Heart right ventricle (tissue), 16 donors: ENCODE measurements around the gene DDA1. TPM values are rescaled to one million over a fixed set of nuclear protein-coding genes. Genes with fewer than 3 reads are reported as not detected.

Experiments
- ATAC-seq, 8 donors: fragments of 200-7000 bp; cut with Tn5 transposase; one replicate each; pipeline ENCODE4 v1.9.1; 2020; ENCODE audit warnings: mild to moderate bottlenecking in 8 of 8, moderate library complexity in 8 of 8, moderate number of reproducible peaks in 1 of 8
- DNase-seq, 2 donors: peaks; one replicate each; pipeline ENCODE4 v3.0.0-alpha.2; 2020
- H3K27ac ChIP-seq, 10 donors: fragments of 200-600 bp; sonication (generic) in 2 of 10; one replicate each; pipeline versions ENCODE4 v1.5.0 to v1.8.0; 2020 to 2022; ENCODE audit warnings: mild to moderate bottlenecking in 3 of 10
- H3K27me3 ChIP-seq, 7 donors: fragments of 200-600 bp; one replicate each; pipeline ENCODE4 v1.8.0; 2021 to 2022; ENCODE audit warnings: mild to moderate bottlenecking in 2 of 7
- H3K36me3 ChIP-seq, 9 donors: fragments of 200-600 bp; sonication (generic) in 1 of 9; one replicate each; pipeline versions ENCODE4 v1.5.0 to v1.8.0; 2020 to 2022; ENCODE audit warnings: mild to moderate bottlenecking in 2 of 9
- H3K4me1 ChIP-seq, 9 donors: fragments of 200-600 bp; sonication (generic) in 1 of 9; one replicate each; pipeline versions ENCODE4 v1.5.0 to v1.8.0; 2020 to 2022; ENCODE audit warnings: mild to moderate bottlenecking in 4 of 9
- H3K4me3 ChIP-seq, 10 donors: fragments of 200-600 bp; sonication (generic) in 2 of 10; one replicate each; pipeline versions ENCODE4 v1.5.0 to v1.8.0; 2020 to 2022; ENCODE audit warnings: mild to moderate bottlenecking in 7 of 10, moderate library complexity in 2 of 10
- H3K9me3 ChIP-seq, 11 donors: fragments of 200-600 bp in 10 of 11; sonication (generic) in 2 of 11; one replicate each; pipeline versions ENCODE4 v1.5.0 to v1.8.0; 2013 to 2022; ENCODE audit warnings: mild to moderate bottlenecking in 2 of 11, control low read depth in 1 of 11, moderate library complexity in 1 of 11
- WGBS, 2 donors: extraction: QIAGEN DNeasy Blood & Tissue Kit; methylation state at CpG; one replicate each; pipeline ENCODE4 v1.1.7; 2013; ENCODE audit warnings: inconsistent platforms in 1 of 2; 5-methylcytosine and 5-hydroxymethylcytosine counted together
- intact Hi-C, 10 donors: fragments of 100-400 bp; cut with DNase I; formaldehyde crosslinking; loops; one replicate each; pipeline versions ENCODE4 v1.11.1 to v1.14.2; 2022
- polyA plus RNA-seq, 2 donors: library from polyadenylated mRNA; stranded (reverse); fragments of 200-250 nt; gene quantifications; one replicate each; pipeline ENCODE4 v1.2.3, GENCODE V29; 2013
- total RNA-seq, 10 donors: library from RNA; stranded (reverse); fragmentation: NEBNext Ultra II Directional in 3 of 10; extraction: Animal tissue kit (Norgen Biotek cat#: 25700) in 3 of 10; gene quantifications; one replicate each; pipeline versions ENCODE4 v1.2.1 to v1.2.4, GENCODE V29; 2021 to 2023
- TF ChIP-seq, protein P1 (sequence below), 9 donors: fragments of 200-600 bp; sonication (generic) in 2 of 9; IDR thresholded peaks; one replicate each; pipeline versions ENCODE4 v1.5.0 to v1.8.0; 2021 to 2022; ENCODE audit warnings: antibody characterized with exemption in 9 of 9, mild to moderate bottlenecking in 5 of 9, moderate library complexity in 1 of 9
- donor health status: Arrhythmogenic right ventricular cardiomyopathy.
- donor health status: ischemic (EF 13 %, LVEDD 7.1; RV severe dilation, severe dysfunction).
- donor health status: healthy with polysubstance abuse.
- donor health status: DM: no; HTN: yes; CAD: no.
- donor health status: DM: no; HTN: no; CAD: no.
- donor health status: ischemic (EF 25% LVEDD 6.9; RV normal size, moderate dysfunction).
- donor health status: ischemic (EF 25% LVEDD 5.7; RV mildly dilated, moderate dysfunction).
- donor health status: healthy.
- donor health status: DM: yes; HTN: yes; CAD: no.
- donor health status: Ischemic cardiomyopathy.
- donor health status: ischemic (EF 35%, LVEDD 5.7; RV mildly dilated, moderate dysfunction).
- donor health status: nonischemic (EF 11% LVEDD 7.7; RV severe dilation, severe dysfunction).
- donor health status: DM: yes; HTN: yes; CAD: no.
- donor health status: PGD.
- donor health status: ischemic (EF 29% LVEDD 5.4; RV normal size, mild dysfunction).
- donor health status: nonischemic (EF 23%, LVEDD 6.1; RV moderate dilation, normal function).

DDA1 gene
- total and polyA plus RNA-seq, 12 donors: 20.4 to 85.7 (median 34.7) TPM

DNA sequence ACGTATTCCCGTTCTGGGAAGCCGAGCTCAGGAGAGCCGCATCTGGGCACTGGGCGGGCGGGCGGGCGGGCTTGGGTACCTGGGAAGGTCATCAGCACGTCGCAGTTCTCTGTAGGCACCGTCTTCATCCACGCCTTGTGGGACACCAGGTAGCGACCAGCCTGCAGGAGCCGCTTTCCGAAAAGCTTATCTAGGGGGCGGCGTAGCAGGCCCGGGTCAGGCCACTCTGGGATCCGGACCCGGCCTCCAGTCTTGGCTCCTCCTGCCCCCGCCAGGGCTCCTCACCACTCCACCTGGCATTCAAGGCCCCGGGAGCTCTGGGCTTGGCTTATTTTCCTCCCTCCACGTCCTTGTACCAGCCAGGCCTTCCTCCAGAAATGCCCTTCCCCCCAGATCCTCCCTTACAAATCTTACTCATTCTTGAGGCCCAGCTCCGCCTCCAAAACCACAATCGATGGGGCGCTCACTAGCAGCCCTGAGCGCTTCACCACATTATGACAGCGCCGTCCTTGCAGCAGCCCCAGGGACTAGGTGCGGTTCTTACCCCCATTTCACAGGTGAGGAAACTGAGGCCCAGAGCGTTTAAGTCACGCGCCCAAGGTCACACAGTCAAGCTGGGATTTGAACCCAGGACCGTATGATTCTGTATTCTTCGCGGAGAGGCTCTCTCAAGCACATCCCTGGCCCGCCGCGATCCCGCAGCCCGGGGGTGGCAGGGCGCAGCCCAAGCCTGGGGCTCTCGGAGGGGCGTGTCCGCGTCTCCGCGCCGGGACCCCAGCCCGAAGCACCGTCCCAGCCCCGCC lies 24.4 kb downstream of the DDA1 start:
- intact Hi-C loops: no loop called here
- Histone ChIP-seq H3K36me3 (peaks cover 0 to 10% (median 0%) of the 10 kb centered on the region in 9 donors), H3K4me1 (peaks cover 8 to 54% (median 36%) of the 10 kb centered on the region in 9 donors), H3K27ac (peak overlapping the region in 9 of 10 donors; percentile 64 to 83 (median 75)), H3K4me3 (peak overlapping the region; percentile 47 to 87 (median 84)), H3K9me3 (no peaks in the 10 kb centered on the region), H3K27me3 (peaks cover 0 to 26% (median 0%) of the 10 kb centered on the region in 7 donors)
- ATAC-seq (no peak), DNase-seq (no peak)
- 38 to 45% methylated on average over 47 to 52 of the region's 52 CpGs for WGBS, 2 donors
- TF ChIP-seq, protein P1, sequence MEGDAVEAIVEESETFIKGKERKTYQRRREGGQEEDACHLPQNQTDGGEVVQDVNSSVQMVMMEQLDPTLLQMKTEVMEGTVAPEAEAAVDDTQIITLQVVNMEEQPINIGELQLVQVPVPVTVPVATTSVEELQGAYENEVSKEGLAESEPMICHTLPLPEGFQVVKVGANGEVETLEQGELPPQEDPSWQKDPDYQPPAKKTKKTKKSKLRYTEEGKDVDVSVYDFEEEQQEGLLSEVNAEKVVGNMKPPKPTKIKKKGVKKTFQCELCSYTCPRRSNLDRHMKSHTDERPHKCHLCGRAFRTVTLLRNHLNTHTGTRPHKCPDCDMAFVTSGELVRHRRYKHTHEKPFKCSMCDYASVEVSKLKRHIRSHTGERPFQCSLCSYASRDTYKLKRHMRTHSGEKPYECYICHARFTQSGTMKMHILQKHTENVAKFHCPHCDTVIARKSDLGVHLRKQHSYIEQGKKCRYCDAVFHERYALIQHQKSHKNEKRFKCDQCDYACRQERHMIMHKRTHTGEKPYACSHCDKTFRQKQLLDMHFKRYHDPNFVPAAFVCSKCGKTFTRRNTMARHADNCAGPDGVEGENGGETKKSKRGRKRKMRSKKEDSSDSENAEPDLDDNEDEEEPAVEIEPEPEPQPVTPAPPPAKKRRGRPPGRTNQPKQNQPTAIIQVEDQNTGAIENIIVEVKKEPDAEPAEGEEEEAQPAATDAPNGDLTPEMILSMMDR (IDR thresholded peaks at IDR 0.05): no peak

DNA sequence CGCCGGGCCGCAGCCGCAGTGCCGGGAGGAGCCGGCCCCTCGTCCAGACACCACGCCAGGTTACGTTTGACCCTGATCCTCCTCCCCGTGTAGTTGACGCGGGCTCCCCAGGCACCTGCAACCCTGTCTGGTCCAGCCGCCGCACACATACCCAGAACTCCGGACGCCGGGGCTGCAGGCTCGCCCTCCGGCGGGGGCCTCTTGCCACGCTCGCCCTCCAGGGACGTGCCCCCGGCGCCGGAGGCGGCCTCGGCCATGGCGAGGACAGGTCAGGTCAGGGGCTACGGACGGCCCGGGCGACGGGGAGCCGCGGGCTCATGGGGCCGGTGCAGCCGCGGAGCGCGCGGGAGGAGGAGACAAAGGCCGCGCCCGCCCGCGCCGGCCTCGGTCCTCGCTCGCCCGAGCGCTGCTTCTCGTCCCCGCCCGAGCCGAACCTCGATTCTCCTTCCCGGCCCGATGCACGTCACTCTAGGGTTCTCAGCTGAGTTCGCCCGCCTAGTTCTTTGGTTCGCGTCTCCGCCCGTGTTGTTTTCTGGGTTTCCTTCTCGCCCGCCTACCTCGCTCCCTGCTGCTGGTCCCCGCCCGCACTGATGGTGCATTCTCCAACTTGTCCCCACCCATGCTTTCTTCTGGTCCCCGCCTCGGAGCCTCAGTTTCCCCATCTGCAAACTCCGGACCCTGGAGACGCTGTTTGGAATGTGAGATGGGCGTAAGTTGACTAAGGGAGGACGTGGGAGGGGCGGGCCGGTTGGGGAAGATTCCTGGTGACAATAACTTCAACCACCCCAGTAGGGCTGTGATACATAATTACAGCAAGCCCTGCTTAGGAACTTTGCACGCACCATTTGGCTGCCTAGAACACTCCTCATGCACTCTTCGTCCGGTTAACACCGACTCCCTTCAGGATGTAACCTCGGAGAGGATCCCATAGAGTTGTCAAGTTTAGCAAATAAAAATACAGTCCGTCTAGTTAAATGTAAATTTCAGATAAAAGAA lies 25.3 kb downstream of the DDA1 start, which contains the start of gene ANO8:
Gene ANO8, minus strand, starts transcription at position 442 of the 996 bp plus-strand sequence. Its CDS starts 185 bp downstream, at position 257.
- TF ChIP-seq, protein P1 (IDR thresholded peaks at IDR 0.05): no peak
- peaks cover 0 to 17% (median 0%) of the 10 kb centered on the region in 7 donors for H3K27me3 ChIP-seq
- peak within 1 kb of the TSS in 9 of 10 donors; percentile 64 to 83 (median 75) for H3K27ac ChIP-seq
- DNase-seq (peak; percentile 97 to 99), ATAC-seq (peak; percentile 71 to 84 (median 80))
- H3K4me3 ChIP-seq: peak within 1 kb of the TSS; percentile 47 to 87 (median 84)
- intact Hi-C loops: no loop called here
- H3K9me3 ChIP-seq: no peaks in the 10 kb centered on the region
- peaks cover 0 to 14% (median 0%) of the 10 kb centered on the region in 9 donors for H3K36me3 ChIP-seq
- peaks cover 8 to 45% (median 36%) of the 10 kb centered on the region in 9 donors for H3K4me1 ChIP-seq
- 2 to 7% methylated on average over 78 to 86 of the region's 86 CpGs for WGBS, 2 donors

DNA sequence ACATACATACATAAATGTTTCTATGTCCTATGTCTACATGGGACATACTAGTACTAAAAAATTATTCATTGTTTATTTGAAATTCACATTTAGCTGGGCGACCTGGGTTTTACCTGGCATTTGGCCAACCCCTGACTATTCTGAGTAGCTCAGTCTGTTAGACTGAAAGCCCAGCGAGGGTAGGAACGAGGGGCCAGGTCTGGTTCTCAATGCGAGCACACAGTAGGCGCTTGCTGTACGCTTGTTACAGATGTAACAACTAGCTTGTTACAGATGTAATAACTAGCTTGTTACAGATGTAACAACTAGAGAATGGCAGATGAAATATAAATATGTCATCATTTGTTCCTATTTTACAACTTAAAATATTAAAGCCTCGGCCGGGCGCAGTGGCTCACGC lies 26.2 kb downstream of the DDA1 start:
- peaks cover 0 to 8% (median 0%) of the 10 kb centered on the region in 7 donors for H3K27me3 ChIP-seq
- DNase-seq (no peak), ATAC-seq (no peak)
- intact Hi-C loops: no loop called here
- 67 to 68% methylated on average over 10 of the region's 10 CpGs for WGBS, 2 donors
- H3K36me3 ChIP-seq: peaks cover 0 to 14% (median 0%) of the 10 kb centered on the region in 9 donors
- peaks cover 8 to 45% (median 36%) of the 10 kb centered on the region in 9 donors for H3K4me1 ChIP-seq
- no peaks in the 10 kb centered on the region for H3K9me3 ChIP-seq
- TF ChIP-seq, protein P1 (IDR thresholded peaks at IDR 0.05): no peak
- H3K27ac ChIP-seq: peak overlapping the region in 3 of 10 donors; percentile 65 to 95 (median 93)
- peak overlapping the region in 5 of 10 donors; percentile 72 to 87 (median 85) for H3K4me3 ChIP-seq
